HTERT RPE-1 (cell line): ENCODE data around the gene PCDHA8.
"Not testable (repeated sequence)": the region's sequence is repeated elsewhere in the genome, so short reads cannot be mapped to it uniquely, and the experiment has no call there.

Experiments
- in situ Hi-C: fragments of 300-500 bp; cut with MboI; formaldehyde crosslinking; loops from 4 replicates; pipeline ENCODE4 v1.14.3; 2020; ENCODE audit warnings: low sequenced_read_pairs

The PCDHA8 gene, protein sequence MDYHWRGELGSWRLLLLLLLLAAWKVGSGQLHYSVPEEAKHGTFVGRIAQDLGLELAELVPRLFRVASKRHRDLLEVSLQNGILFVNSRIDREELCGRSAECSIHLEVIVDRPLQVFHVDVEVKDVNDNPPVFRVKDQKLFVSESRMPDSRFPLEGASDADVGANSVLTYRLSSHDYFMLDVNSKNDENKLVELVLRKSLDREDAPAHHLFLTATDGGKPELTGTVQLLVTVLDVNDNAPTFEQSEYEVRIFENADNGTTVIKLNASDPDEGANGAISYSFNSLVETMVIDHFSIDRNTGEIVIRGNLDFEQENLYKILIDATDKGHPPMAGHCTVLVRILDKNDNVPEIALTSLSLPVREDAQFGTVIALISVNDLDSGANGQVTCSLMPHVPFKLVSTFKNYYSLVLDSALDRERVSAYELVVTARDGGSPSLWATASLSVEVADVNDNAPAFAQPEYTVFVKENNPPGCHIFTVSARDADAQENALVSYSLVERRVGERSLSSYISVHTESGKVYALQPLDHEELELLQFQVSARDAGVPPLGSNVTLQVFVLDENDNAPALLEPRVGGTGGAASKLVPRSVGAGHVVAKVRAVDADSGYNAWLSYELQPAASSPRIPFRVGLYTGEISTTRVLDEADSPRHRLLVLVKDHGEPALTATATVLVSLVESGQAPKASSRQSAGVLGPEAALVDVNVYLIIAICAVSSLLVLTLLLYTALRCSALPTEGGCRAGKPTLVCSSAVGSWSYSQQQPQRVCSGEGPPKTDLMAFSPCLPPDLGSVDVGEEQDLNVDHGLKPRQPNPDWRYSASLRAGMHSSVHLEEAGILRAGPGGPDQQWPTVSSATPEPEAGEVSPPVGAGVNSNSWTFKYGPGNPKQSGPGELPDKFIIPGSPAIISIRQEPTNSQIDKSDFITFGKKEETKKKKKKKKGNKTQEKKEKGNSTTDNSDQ

DNA sequence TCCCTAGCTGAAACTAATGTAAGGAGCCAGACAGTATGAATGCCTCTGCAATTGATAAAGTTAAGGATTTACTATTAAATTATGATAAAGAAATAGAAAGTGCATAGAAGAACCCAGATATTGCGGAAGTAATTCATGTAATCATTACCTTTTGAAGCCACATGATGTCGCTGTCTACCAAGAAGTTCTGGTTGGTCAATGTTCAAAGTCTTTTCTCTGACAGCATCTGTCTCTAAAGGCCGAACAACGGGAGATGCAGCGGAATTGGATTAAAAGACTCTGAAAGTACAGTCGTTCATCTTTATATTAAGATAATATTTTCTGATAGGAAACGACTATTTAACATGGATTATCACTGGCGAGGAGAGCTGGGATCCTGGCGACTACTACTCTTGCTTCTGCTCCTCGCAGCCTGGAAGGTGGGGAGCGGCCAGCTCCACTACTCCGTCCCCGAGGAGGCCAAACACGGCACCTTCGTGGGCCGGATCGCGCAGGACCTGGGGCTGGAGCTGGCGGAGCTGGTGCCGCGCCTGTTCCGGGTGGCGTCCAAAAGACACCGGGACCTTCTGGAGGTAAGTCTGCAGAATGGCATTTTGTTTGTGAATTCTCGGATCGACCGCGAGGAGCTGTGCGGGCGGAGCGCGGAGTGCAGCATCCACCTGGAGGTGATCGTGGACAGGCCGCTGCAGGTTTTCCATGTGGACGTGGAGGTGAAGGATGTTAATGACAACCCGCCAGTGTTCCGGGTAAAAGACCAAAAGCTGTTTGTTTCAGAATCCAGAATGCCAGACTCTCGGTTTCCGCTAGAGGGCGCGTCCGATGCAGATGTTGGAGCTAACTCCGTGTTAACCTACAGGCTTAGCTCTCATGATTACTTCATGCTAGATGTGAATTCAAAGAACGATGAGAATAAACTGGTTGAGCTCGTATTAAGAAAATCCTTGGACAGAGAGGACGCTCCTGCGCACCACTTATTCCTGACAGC, at the start of gene PCDHA8:
PCDHA8 (plus strand) TSS at position 210 of the 985 bp plus-strand sequence; CDS start at position 345, 135 bp downstream.
- in situ Hi-C loops: no loop called here

DNA sequence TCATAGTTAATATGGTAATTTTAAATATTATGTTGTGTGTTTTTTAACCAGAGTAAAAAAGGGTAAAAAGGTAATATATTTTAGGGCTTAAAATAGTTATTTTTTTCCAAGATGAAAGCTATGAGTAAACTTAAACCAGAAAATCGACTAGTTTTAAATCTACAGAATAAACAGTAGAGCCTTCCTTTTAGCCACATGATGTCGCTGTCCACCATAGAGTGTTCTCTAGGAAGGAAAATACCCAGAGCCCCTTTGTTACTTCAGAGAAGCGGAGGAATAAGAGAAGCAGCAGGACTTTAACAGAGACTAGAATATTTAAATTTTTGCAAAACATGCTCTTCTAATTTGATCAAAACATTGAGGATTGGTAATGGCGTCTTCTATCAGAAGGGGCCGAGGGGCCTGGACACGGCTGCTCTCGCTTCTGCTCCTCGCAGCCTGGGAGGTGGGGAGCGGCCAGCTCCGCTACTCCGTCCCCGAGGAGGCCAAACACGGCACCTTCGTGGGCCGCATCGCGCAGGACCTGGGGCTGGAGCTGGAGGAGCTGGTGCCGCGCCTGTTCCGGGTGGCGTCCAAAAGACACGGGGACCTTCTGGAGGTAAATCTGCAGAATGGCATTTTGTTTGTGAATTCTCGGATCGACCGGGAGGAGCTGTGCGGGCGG, 46.3 kb upstream of the PCDHA8 start, which contains the start of gene PCDHA2:
PCDHA2 (plus strand) TSS at position 258 of the 664 bp plus-strand sequence.
- in situ Hi-C loops: no loop called here

DNA sequence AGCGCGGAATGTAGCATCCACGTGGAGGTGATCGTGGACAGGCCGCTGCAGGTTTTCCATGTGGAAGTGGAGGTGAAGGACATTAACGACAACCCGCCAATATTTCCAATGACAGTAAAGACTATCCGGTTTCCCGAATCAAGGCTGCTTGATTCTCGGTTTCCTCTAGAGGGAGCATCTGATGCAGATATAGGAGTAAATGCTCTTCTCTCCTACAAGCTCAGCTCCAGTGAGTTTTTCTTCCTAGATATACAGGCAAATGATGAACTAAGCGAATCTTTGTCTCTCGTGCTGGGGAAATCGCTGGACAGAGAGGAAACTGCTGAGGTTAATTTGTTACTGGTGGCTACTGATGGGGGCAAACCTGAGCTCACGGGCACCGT, 45.7 kb upstream of the PCDHA8 start:
- in situ Hi-C loops: no loop called here

DNA sequence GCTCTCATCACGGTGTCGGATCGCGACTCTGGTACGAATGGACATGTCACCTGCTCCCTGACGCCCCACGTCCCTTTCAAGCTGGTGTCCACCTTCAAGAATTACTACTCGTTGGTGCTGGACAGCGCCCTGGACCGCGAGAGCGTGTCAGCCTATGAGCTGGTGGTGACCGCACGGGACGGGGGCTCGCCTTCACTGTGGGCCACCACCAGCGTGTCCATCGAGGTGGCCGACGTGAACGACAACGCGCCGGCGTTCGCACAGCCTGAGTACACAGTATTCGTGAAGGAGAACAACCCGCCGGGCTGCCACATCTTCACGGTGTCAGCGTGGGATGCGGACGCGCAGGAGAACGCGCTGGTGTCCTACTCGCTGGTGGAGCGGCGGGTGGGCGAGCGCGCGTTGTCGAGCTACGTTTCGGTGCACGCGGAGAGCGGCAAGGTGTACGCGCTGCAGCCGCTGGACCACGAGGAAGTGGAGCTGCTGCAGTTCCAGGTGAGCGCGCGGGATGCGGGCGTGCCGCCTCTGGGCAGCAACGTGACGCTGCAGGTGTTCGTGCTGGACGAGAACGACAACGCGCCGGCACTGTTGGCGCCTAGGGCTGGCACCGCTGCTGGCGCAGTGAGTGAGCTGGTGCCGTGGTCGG, 44.8 kb upstream of the PCDHA8 start:
- in situ Hi-C loops: not testable (repeated sequence)

DNA sequence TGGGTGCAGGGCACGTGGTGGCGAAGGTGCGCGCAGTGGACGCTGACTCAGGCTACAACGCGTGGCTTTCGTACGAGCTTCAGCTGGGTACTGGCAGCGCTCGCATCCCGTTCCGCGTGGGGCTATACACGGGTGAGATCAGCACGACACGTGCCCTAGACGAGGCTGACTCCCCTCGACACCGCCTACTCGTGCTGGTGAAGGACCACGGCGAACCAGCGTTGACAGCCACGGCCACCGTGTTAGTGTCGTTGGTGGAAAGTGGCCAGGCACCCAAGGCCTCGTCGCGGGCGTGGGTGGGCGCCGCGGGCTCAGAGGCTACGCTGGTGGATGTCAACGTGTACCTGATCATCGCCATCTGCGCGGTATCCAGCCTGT, 44.3 kb upstream of the PCDHA8 start:
- in situ Hi-C loops: no loop called here

DNA sequence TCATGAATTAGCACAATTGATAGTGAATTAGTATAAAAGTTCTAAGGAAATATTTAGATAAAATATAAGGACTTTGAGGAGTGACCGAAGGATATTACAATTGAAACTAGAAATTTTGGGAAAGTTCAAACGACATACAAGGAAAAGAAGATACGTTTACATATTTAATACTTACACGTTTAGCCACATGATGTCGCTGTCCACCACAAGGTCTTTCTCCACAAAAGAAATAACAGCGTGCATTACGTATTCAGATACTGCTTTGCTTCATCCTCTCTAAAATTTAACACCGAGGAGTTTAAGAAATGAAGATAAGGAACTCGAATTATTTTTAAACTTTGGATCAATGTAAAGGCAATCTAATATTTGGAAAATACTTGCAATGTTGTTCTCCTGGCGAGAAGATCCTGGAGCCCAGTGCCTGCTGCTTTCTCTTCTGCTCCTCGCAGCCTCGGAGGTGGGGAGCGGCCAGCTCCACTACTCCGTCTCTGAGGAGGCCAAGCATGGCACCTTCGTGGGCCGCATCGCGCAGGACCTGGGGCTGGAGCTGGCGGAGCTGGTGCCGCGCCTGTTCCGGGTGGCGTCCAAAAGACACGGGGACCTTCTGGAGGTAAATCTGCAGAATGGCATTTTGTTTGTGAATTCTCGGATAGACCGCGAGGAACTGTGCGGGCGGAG, 40.0 kb upstream of the PCDHA8 start, which contains the start of gene PCDHA3:
PCDHA3 (plus strand) TSS at position 242 of the 678 bp plus-strand sequence.
- in situ Hi-C loops: no loop called here

DNA sequence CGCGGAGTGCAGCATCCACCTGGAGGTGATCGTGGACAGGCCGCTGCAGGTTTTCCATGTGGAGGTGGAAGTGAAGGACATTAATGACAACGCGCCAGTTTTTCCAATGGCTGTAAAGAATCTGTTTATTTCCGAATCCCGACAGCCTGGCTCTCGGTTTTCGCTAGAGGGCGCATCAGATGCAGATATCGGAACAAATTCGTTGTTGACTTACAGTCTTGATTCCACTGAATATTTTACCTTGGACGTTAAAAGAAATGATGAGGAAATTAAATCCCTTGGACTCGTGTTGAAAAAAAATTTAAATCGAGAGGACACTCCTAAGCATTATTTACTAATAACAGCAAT, 39.5 kb upstream of the PCDHA8 start:
- in situ Hi-C loops: no loop called here

DNA sequence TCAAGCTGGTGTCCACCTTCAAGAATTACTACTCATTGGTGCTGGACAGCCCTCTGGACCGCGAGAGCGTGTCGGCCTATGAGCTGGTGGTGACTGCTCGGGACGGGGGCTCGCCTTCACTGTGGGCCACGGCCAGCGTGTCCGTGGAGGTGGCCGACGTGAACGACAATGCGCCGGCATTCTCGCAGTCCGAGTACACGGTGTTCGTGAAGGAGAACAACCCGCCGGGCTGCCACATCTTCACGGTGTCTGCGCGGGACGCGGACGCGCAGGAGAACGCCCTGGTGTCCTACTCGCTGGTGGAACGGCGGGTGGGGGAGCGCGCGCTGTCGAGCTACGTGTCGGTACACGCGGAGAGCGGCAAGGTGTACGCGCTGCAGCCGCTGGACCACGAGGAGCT, 38.6 kb upstream of the PCDHA8 start:
- in situ Hi-C loops: not testable (repeated sequence)

DNA sequence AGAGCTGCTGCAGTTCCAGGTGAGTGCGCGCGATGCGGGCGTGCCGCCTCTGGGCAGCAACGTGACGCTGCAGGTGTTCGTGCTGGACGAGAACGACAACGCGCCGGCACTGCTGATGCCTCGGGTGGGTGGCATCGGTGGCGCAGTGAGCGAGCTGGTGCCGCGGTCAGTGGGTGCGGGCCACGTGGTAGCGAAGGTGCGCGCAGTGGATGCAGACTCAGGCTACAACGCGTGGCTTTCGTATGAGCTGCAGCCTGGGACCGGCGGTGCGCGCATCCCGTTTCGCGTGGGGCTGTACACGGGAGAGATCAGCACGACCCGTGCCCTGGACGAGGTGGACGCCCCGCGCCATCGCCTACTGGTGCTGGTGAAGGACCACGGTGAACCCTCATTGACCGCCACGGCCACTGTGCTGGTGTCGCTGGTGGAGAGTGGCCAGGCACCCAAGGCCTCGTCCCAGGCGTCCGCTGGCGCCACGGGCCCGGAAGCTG, 38.2 kb upstream of the PCDHA8 start:
- in situ Hi-C loops: no loop called here

DNA sequence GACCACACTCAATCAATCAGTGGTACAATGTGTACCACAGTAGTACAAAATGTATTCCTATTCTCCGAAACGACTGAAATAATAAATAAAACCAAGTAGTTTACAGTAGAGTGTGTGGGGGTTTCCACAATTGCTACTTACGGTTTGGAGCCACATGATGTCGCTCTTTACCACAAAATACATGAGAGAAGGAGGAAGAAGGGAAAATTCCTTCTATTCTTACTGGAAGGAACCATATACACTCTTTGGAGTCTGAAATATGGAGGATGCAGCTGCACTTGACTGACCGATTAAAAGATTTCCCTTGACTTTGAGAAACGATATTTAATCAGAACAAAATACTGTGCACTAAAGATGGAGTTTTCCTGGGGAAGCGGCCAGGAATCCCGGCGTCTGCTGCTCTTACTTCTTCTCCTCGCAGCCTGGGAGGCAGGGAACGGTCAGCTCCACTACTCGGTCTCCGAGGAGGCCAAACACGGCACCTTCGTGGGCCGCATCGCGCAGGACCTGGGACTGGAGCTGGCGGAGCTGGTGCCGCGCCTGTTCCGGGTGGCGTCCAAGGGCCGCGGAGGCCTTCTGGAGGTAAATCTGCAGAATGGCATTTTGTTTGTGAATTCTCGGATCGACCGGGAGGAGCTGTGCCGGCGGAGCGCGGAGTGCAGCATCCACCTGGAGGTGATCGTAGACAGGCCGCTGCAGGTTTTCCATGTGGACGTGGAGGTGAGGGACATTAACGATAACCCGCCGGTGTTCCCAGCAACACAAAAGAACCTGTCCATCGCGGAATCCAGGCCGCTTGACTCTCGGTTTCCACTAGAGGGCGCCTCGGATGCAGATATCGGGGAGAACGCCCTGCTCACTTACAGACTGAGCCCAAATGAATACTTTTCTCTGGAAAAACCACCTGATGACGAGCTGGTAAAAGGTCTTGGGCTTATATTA, 33.9 kb upstream of the PCDHA8 start, which contains the start of gene PCDHA4:
PCDHA4 (plus strand) TSS at position 235 of the 942 bp plus-strand sequence.
- in situ Hi-C loops: no loop called here

DNA sequence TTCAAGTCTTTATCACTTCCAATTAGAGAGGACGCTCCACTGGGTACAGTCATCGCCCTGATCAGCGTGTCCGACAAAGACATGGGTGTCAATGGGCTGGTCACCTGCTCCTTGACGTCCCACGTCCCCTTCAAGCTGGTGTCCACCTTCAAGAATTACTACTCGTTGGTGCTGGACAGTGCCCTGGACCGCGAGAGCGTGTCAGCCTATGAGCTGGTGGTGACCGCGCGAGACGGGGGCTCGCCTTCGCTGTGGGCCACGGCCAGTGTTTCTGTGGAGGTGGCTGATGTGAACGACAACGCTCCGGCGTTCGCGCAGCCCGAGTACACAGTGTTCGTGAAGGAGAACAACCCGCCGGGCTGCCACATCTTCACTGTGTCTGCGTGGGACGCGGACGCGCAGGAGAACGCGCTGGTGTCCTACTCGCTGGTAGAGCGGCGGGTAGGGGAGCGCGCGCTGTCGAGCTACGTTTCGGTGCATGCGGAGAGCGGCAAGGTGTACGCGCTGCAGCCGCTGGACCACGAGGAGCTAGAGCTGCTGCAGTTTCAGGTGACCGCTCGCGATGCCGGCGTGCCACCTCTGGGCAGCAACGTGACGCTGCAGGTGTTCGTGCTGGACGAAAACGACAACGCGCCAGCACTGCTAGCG, 32.6 kb upstream of the PCDHA8 start:
- in situ Hi-C loops: not testable (repeated sequence)

DNA sequence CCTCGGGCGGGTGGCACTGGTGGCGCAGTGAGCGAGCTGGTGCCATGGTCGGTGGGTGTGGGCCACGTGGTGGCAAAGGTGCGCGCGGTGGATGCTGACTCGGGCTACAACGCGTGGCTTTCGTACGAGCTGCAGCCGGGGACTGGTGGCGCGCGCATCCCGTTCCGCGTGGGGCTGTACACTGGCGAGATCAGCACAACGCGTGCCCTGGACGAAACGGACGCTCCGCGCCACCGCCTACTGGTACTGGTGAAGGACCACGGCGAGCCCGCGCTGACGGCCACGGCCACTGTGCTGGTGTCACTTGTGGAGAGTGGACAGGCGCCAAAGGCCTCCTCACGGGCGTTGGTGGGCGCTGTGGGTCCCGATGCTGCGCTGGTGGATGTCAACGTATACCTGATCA, 32.1 kb upstream of the PCDHA8 start:
- in situ Hi-C loops: no loop called here

DNA sequence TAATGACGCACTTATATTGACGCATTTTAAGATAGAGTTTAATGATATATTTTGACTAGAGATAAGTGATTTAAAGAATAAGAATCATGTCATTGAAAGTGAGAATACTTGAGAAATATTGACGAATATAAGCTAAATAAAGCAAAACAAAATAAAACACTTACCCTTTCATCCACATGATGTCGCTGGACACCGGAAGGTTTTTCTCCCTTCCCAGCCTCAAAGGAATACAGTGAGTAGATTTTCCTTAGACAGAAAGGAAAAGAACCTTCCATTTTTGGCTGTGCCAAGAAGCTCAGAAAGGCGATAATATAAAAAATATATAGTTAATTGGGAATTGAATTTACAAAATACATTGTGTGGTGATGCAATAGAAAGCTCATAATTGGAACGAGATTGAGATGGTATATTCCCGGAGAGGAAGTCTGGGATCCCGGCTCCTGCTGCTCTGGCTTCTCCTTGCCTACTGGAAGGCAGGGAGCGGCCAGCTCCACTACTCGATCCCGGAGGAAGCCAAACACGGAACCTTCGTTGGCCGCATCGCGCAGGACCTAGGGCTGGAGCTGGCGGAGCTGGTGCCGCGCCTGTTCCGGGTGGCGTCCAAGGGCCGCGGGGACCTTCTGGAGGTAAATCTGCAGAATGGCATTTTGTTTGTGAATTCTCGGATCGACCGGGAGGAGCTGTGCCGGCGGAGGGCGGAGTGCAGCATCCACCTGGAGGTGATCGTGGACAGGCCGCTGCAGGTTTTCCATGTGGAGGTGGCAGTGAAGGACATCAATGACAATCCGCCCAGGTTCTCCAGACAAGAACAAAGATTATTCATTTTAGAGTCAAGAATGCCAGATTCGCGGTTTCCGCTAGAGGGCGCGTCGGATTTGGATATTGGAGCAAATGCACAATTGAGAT, 19.4 kb upstream of the PCDHA8 start, which contains the start of gene PCDHA5:
PCDHA5 (plus strand) TSS at position 239 of the 906 bp plus-strand sequence.
- in situ Hi-C loops: no loop called here

DNA sequence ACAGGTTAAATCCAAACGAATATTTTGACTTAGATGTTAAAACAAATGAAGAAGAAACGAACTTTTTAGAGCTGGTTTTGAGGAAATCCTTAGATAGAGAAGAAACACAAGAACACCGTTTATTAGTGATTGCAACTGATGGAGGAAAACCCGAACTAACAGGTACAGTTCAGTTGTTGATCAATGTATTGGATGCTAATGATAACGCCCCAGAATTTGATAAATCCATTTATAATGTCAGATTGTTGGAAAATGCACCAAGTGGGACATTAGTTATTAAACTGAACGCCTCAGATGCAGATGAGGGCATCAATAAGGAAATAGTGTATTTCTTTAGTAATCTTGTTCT, 18.7 kb upstream of the PCDHA8 start:
- in situ Hi-C loops: no loop called here

DNA sequence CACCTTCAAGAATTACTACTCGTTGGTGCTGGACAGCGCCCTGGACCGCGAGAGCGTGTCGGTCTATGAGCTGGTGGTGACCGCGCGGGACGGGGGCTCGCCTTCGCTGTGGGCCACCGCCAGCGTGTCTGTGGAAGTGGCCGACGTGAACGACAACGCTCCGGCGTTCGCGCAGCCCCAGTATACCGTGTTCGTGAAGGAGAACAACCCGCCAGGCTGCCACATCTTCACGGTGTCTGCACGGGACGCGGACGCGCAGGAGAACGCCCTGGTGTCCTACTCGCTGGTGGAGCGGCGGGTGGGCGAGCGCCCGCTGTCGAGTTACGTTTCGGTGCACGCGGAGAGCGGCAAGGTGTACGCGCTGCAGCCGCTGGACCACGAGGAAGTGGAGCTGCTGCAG, 18.0 kb upstream of the PCDHA8 start:
- in situ Hi-C loops: not testable (repeated sequence)

DNA sequence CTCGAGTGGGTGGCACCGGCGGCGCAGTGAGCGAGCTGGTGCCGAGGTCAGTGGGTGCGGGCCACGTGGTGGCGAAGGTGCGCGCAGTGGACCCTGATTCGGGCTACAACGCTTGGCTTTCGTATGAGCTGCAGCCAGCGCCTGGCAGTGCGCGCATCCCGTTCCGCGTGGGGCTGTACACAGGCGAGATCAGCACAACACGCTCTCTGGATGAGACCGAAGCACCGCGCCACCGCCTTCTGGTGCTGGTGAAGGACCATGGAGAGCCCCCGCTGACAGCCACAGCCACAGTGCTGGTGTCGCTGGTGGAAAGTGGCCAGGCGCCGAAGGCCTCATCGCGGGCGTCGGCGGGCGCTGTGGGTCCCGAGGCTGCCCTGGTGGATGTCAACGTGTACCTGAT, 17.5 kb upstream of the PCDHA8 start:
- in situ Hi-C loops: no loop called here
